Measurements from ENCODE around the gene PLA2G15. TPM values are rescaled to one million over a fixed set of nuclear protein-coding genes. Genes with fewer than 3 reads are reported as not detected.

The PLA2G15 gene
- total RNA-seq, 2 donors from 2014 or later: 15.7 to 39.5 TPM

DNA sequence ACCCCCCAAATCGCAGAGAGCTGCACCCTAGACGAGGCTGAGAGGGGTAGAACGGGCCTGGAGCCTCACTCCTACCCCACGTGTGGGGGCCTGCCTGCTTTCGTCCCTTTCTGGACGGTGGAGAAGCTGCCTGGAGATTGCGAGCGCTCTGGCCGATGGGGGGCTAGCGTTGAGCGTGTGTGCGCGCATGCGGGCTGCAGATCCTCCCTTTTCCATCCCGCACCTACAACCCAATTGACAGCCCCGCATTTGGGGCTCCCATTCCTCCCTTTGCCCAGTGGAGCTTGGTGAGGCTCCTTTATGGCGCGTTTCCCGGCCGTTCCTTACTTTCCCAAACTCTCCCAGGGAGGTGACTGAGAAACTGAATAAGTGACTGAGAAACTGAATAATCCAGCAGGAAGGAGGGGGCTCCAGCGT lies 8.3 kb upstream of the PLA2G15 start:
- H3K4me1 ChIP-seq (replicated peaks): peaks cover 17% of the 10 kb centered on the region
- WGBS: 4% methylated on average over 21 of the region's 21 CpGs
- DNase-seq (ENCODE audit: low spot score): peak; percentile 30
- intact Hi-C loops (cut with DNase I): no loop called here
- H3K27ac ChIP-seq: peak overlapping the region; percentile 95
- no peaks in the 10 kb centered on the region for H3K9me3 ChIP-seq
- no peaks in the 10 kb centered on the region for H3K27me3 ChIP-seq (replicated peaks; ENCODE audit: insufficient read depth)
- H3K36me3 ChIP-seq: peaks cover 0 to 7% of the 10 kb centered on the region in 2 donors
- no peak for TF ChIP-seq POLR2AphosphoS5 (IDR thresholded peaks at IDR 0.05)
- TF ChIP-seq POLR2A (IDR thresholded peaks at IDR 0.05): no peak
- TF ChIP-seq, protein P1, sequence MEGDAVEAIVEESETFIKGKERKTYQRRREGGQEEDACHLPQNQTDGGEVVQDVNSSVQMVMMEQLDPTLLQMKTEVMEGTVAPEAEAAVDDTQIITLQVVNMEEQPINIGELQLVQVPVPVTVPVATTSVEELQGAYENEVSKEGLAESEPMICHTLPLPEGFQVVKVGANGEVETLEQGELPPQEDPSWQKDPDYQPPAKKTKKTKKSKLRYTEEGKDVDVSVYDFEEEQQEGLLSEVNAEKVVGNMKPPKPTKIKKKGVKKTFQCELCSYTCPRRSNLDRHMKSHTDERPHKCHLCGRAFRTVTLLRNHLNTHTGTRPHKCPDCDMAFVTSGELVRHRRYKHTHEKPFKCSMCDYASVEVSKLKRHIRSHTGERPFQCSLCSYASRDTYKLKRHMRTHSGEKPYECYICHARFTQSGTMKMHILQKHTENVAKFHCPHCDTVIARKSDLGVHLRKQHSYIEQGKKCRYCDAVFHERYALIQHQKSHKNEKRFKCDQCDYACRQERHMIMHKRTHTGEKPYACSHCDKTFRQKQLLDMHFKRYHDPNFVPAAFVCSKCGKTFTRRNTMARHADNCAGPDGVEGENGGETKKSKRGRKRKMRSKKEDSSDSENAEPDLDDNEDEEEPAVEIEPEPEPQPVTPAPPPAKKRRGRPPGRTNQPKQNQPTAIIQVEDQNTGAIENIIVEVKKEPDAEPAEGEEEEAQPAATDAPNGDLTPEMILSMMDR (IDR thresholded peaks at IDR 0.05): no peak
- H3K4me3 ChIP-seq: peak overlapping the region; percentile 52 to 55

DNA sequence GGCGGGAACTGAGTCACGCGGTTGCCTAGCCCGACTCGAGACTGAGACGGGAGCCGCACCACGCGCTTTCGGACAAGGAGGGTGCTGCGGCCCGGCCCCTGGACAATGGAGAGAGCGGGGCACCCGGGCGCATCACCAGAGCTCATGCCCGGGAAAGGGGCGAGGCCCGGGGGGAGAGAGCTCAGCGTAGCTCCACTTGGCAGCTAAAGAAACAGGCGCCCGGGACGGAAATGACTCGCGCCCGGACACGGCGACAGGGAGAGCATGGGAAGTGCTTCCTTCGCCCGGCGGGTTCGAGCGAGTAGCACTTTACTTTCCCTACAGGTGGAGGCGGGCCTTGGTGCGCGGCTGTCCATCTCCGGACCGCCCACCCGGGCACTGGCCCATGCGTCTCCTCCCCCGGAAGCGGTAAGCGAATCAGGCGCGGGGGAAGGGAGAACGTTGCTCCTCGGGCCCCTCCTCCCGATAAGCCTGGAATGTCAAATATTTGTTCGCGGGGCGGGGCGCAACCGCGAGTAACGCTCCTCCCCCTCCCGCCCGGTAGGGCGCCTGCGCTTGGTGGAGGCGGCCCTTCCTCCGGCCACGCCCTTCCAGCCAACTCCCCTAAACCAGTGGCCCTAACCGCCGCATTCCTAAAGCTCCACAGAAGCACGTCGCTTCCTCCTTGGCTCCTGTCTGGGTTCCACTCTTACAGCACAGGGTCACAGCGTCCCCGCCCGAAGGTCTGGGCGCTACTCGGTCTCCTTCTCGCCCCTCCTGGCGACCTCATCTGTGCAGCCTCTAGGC lies 7.7 kb upstream of the PLA2G15 start:
- H3K36me3 ChIP-seq: peaks cover 0 to 1% of the 10 kb centered on the region in 2 donors
- intact Hi-C loops (cut with DNase I): no loop called here
- 1% methylated on average over 71 of the region's 72 CpGs for WGBS
- DNase-seq (ENCODE audit: low spot score): peak; percentile 99
- no peaks in the 10 kb centered on the region for H3K9me3 ChIP-seq
- peak overlapping the region; percentile 52 to 55 for H3K4me3 ChIP-seq
- H3K27me3 ChIP-seq (replicated peaks; ENCODE audit: insufficient read depth): no peaks in the 10 kb centered on the region
- H3K4me1 ChIP-seq (replicated peaks): peaks cover 17% of the 10 kb centered on the region
- TF ChIP-seq, protein P1 (IDR thresholded peaks at IDR 0.05): peak in 2 of 4 experiments; percentile 32 to 41
- TF ChIP-seq POLR2A (IDR thresholded peaks at IDR 0.05) (peak; percentile 83), POLR2AphosphoS5 (IDR thresholded peaks at IDR 0.05) (peak; percentile 99)
- H3K27ac ChIP-seq: peak overlapping the region; percentile 95

DNA sequence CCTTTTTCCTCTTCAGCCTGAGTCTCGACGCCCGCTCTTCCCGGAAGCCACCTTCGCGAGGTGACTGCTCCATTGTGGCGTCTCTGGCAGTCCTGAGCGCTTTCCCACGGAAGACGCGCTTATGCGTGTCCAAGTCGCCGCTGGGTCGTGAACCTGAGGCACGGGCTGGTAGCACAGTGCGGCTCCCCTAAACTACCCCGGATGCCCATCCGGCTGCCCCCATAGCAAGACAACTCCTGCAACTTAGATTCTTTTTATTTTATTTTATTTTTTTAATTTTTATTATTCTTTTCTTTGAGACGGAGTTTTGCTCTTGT lies 7.2 kb upstream of the PLA2G15 start:
- H3K4me1 ChIP-seq (replicated peaks): peaks cover 17% of the 10 kb centered on the region

DNA sequence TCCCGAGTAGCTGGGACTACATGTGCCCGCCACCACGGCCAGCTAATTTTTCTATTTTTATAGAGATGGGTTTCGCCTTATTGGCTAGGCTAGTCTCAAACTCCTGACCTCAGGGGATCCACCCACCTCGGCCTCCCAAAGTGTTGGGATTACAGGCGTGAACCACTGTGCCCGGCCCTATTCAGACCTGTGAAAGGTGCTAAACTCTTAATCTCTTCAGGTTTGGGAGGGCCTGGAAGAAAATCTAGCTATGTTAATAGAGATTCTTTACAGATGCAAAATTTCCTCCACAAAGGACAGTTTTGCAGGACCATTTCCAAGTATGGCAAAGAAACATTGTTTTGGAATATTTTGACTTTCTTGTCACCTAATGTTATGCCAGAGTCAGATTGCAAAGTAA lies 3.1 kb upstream of the PLA2G15 start:
- no peaks in the 10 kb centered on the region for H3K36me3 ChIP-seq
- intact Hi-C loops (cut with DNase I): loop anchor here (5.0 kb wide), 1 partner anchor 85 kb away; no protein-coding TSS in a partner anchor
- peaks cover 6% of the 10 kb centered on the region for H3K4me1 ChIP-seq (replicated peaks)
- H3K27ac ChIP-seq: no peak overlapping the region
- 82% methylated on average over 7 of the region's 7 CpGs for WGBS
- no peak for TF ChIP-seq POLR2A (IDR thresholded peaks at IDR 0.05)
- no peak for TF ChIP-seq POLR2AphosphoS5 (IDR thresholded peaks at IDR 0.05)
- TF ChIP-seq, protein P1 (IDR thresholded peaks at IDR 0.05): no peak
- H3K4me3 ChIP-seq: no peak overlapping the region
- DNase-seq (ENCODE audit: low spot score): no peak
- H3K9me3 ChIP-seq: no peaks in the 10 kb centered on the region
- no peaks in the 10 kb centered on the region for H3K27me3 ChIP-seq (replicated peaks; ENCODE audit: insufficient read depth)

More for the DNA sequence above, 7.2 kb upstream of the PLA2G15 start:
- no peak for TF ChIP-seq POLR2A (IDR thresholded peaks at IDR 0.05)
- TF ChIP-seq, protein P1 (IDR thresholded peaks at IDR 0.05): peak in 1 of 4 experiments; percentile 1
- TF ChIP-seq POLR2AphosphoS5 (IDR thresholded peaks at IDR 0.05): no peak
- DNase-seq (ENCODE audit: low spot score): no peak
- intact Hi-C loops (cut with DNase I): no loop called here
- Histone ChIP-seq H3K27ac (peak overlapping the region; percentile 95), H3K4me3 (peak overlapping the region; percentile 52 to 55), H3K36me3 (no peaks in the 10 kb centered on the region), H3K27me3 (replicated peaks; ENCODE audit: insufficient read depth) (no peaks in the 10 kb centered on the region), H3K9me3 (no peaks in the 10 kb centered on the region)
- WGBS: 19% methylated on average over 20 of the region's 20 CpGs
